Thyroid gland (tissue), 4 donors: Measurements from ENCODE around the gene CLDN1.

Experiments
- CTCF ChIP-seq, 6 experiments: fragments of 200-600 bp in 3 of 6; fragments of 450-650 bp in 3 of 6; sonication (generic) in 3 of 6; IDR thresholded peaks; one replicate each; pipeline ENCODE4 v1.5.1; 2016 to 2019; ENCODE audit warnings: antibody characterized with exemption in 6 of 6, mild to moderate bottlenecking in 2 of 6, inconsistent platforms in 1 of 6, moderate library complexity in 1 of 6
- POLR2A ChIP-seq, 2 donors: fragments of 450-650 bp; IDR thresholded peaks; one replicate each; pipeline ENCODE4 v1.6.1; 2017; ENCODE audit warnings: antibody characterized with exemption in 2 of 2, mild to moderate bottlenecking in 2 of 2, moderate library complexity in 1 of 2

GRCh38 chr3:190305406-190305805 is 16.8 kb downstream of the CLDN1 start:
- TF ChIP-seq CTCF (IDR thresholded peaks at IDR 0.05) (no peak), POLR2A (IDR thresholded peaks at IDR 0.05) (no peak)
